ENCODE measurements around the gene ATRAID. TPM values are rescaled to one million over a fixed set of nuclear protein-coding genes. Genes with fewer than 3 reads are reported as not detected.
A peak's percentile ranks its signal among the peaks of the same experiment; 100 is the strongest.

ATRAID gene
- total and polyA plus RNA-seq, 2 donors = 134 to 174 TPM

DNA sequence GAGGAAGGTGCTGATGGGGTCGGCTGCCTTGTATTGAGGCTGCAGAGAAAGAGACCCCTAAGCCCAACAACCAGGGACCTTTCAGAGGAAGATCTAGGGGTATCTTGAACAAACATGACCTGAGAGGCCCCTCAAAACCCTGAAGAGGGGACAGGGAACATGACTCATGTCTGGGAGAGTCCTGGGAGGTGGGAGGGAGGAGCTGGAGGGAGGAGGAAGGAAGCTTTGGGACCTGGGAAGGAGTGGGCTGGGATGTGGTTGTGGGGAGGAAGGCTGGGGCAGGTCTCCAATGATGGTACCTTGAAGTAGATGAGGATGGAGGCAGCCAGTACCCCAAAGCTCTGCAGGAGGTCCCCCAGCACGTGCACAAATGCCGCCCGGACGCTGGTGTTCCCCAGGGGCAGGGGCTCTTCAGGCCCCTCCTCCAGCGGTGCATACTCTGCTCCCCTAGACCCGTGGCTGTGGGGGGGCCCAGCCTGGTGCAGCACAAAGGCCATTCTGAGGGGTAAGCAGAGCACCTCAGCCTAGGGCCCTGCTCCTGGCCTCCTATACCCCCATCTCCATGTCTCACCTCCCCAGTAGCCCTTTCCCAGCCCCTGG lies 45.1 kb downstream of the ATRAID start:
- Histone ChIP-seq H3K27ac (ENCODE audit: low read depth) (no peak overlapping the region), H3K36me3 (ENCODE audit: insufficient read depth) (no peaks in the 10 kb centered on the region), H3K4me3 (ENCODE audit: low read depth, low read length) (no peak overlapping the region), H3K4me1 (ENCODE audit: insufficient read depth) (no peaks in the 10 kb centered on the region)
- no peak for DNase-seq (ENCODE audit: extremely low spot score)
- 75% methylated on average over 7 of the region's 7 CpGs for WGBS

DNA sequence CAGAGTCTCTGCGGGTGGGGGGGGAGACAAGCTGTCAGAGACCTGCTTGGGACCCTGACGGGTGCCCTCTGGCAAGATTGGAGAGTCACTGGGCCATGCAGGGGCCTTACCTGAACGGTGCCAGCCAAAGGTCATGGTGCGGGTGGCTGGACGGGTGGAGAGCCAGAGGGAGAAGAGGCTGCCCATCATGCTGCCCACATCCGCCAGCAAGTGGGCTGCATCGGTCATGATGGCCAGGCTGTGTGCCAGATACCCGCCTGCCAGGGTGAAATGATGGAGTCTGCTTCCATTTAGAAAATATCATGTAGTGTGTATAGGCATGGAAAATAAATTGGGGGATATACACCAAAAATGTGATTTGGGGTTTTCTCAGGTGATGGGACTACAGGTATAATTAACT lies 46.2 kb downstream of the ATRAID start:
- H3K27ac ChIP-seq (ENCODE audit: low read depth) = no peak overlapping the region
- WGBS = 88% methylated on average over 8 of the region's 8 CpGs
- DNase-seq (ENCODE audit: extremely low spot score) = no peak
- no peaks in the 10 kb centered on the region for H3K4me1 ChIP-seq (ENCODE audit: insufficient read depth)
- no peak overlapping the region for H3K4me3 ChIP-seq (ENCODE audit: low read depth, low read length)
- H3K36me3 ChIP-seq (ENCODE audit: insufficient read depth) = no peaks in the 10 kb centered on the region

DNA sequence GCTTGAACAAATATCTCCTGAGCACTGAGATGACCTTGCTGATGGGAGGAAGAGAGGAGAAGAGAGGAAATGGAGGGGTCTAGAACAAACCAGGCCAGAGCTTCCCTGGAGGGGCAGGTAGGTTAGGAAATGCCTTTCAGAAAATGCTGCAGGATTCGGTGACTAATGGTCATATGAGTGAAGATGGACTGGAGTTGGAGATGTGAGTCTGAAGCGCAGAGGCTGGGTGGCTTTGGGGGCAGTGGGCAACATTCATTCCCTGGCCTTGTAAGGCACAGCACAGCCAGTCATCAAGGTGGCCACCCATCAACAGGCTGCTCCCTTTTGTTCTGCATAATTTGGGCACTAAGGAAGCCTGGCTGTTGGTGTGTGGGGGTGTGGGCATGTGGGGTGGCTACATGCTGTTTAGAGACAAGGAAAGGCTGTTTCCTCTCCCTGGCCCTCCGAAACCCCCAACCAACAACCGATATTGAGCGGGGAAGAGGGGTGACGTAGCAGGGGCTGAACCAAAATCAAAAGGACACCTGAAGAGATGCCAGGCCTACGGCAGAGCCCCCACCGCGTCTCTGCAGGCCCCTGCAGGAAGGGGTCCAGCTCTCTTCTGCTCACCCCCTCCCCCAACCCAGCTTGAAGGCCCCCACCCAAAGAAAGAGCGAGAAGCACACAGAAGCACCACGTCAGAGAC lies 49.5 kb downstream of the ATRAID start:
- Histone ChIP-seq H3K4me1 (ENCODE audit: insufficient read depth) (no peaks in the 10 kb centered on the region), H3K4me3 (ENCODE audit: low read depth, low read length) (no peak overlapping the region), H3K36me3 (ENCODE audit: insufficient read depth) (no peaks in the 10 kb centered on the region), H3K27ac (ENCODE audit: low read depth) (no peak overlapping the region)
- 43% methylated on average over 11 of the region's 11 CpGs for WGBS
- DNase-seq (ENCODE audit: extremely low spot score) = no peak

DNA sequence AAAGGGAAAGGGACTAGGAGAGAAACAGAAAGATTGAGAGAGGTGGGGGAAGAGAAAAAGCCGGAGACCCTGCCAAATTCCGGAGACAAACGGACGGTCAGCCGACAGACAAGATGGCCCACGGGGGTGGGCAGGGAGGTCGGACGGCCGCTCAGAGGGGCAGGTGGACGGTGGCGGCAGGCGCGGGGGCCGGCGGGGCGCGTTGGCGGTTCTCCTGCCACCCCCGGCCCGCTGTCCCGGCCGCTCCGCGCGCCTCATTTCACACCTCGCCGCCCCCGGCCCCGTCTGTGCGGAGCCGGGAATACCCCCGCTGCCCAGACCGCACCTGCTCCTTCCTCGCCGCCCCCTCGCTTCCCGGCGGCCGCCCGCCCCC lies 50.1 kb downstream of the ATRAID start:
- peak overlapping the region; percentile 46 for H3K4me3 ChIP-seq (ENCODE audit: low read depth, low read length)
- 3% methylated on average over 40 of the region's 40 CpGs for WGBS

DNA sequence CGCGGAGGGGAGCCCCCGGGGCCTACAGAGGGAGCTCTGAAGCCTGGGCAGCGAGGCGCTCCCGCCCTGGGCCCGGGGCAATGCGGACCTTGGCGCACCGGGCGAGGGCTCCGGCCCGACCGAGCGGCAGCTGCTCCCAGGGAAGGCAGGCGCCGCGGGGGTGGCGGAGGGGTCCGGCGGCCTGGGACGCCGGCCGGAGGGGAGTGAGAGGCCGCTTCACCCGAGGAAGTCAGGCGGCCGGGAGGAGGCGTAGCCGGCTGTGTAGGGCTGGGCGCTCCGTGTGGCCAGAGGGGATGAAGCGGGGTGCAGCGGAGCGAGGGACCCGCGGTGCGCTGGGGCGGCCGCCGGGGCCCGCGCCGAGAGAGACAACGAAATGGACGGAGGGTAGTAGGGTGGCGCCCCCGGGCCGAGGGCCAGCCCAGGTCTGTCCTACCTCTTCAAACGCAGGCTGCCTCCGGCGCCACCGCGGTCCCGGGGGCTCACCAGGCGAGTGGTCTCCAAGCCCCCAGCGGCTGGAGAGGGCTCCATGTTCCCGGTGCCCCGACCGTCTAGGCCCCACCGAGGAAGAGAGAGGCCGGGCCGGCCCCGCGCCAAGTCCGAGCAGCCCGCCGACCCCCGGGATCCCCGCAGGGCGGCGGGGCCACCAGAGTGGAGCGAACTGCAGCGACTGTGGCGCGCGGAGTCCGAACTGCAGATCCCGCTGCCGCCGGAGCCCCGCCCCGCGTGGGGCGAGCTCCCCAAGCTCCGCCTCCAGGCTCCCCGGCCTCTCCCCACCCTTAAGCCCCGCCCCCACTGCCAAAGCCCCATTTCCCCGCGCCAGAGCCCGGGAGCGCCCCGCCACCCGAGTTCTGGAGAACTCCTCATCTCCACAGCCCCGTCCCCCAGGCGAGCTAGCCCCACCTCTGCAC lies 50.8 kb downstream of the ATRAID start, which contains the start of gene SLC30A3:
TSS of gene SLC30A3 (minus strand) at position 669 of the 908 bp plus-strand sequence. CDS start at position 528, 141 bp downstream.
- H3K36me3 ChIP-seq (ENCODE audit: insufficient read depth) = no peaks in the 10 kb centered on the region
- H3K4me3 ChIP-seq (ENCODE audit: low read depth, low read length) = peak within 1 kb of the TSS; percentile 46
- 1% methylated on average over 96 of the region's 96 CpGs for WGBS
- H3K27ac ChIP-seq (ENCODE audit: low read depth) = no peak within 1 kb of the TSS
- no peak for DNase-seq (ENCODE audit: extremely low spot score)
- H3K4me1 ChIP-seq (ENCODE audit: insufficient read depth) = no peaks in the 10 kb centered on the region

More for the DNA sequence above, 50.1 kb downstream of the ATRAID start:
- no peaks in the 10 kb centered on the region for H3K4me1 ChIP-seq (ENCODE audit: insufficient read depth)
- no peak for DNase-seq (ENCODE audit: extremely low spot score)
- no peak overlapping the region for H3K27ac ChIP-seq (ENCODE audit: low read depth)
- H3K36me3 ChIP-seq (ENCODE audit: insufficient read depth) = no peaks in the 10 kb centered on the region

DNA sequence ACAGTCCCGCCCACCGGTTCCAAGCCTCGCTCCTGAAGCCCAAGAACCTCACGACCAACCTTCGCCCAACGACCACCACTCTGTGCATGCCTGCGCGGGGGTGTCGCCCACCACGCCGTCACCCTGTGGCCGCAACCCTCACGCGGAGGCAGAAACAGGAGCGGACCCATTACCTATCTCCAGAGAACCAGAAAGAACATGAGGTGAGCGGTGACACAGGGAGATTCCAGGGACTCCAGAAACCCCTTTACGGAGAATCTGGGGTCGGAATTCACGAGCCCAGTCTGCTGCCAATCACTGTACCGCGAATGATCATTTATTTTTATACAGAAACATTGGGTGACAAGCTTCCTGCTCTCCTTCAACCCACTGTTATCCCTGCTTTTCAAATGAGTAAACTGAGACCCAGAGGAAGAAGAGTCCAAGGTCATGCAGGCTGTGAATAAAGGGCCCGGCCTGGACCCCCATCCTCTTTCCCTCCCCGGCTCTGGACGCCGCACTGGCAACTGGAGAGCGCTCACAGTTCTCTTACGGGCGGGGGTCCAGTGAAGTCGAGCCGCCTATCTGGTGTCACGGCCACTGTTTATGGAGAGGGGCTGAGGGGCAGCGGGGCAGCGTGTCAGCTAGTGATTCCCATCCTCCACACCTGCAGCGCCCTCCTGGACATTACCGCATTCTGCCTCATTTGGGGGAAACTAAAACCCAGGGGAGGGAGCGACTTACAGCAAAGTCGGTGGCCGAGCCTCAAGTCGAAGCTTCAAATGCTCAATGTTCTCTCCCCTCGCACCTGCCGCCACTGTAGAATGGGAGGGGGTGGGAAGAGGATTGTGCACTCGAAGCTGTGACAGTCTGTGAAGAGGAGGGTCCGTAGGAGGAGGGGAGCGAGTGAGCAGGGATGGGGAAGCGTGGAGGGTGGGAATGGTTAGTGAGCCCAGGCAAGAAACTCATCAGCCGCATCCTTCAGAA lies 51.7 kb downstream of the ATRAID start:
- H3K36me3 ChIP-seq (ENCODE audit: insufficient read depth) = no peaks in the 10 kb centered on the region
- no peak overlapping the region for H3K27ac ChIP-seq (ENCODE audit: low read depth)
- 1% methylated on average over 46 of the region's 46 CpGs for WGBS
- DNase-seq (ENCODE audit: extremely low spot score) = no peak
- H3K4me3 ChIP-seq (ENCODE audit: low read depth, low read length) = peak overlapping the region; percentile 46
- H3K4me1 ChIP-seq (ENCODE audit: insufficient read depth) = no peaks in the 10 kb centered on the region

DNA sequence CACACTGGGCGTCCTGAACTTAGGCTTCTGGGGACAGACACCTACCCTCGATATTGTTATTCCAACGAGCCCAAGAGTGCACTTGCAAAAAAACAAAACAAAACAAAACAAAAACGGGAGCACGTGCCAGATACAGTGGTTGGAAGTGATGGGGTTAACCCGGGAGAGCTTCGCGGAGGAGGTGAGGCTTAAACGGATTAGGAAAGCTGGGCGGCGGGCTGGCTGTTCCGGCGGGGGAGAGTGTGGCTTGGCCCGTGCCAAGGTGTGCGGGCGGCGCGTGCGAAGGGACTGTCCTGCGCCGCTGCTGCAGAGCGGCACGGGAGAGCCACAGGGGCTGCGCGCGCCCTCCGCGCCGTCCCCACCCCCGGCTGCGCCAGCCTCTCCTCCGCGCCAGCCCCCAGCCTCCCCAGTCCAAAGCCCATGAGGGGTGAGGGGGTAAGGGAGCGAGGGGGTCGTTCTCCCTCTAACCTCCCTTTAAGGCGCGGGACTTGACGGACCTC lies 52.5 kb downstream of the ATRAID start:
- Histone ChIP-seq H3K27ac (ENCODE audit: low read depth) (no peak overlapping the region), H3K36me3 (ENCODE audit: insufficient read depth) (no peaks in the 10 kb centered on the region), H3K4me1 (ENCODE audit: insufficient read depth) (no peaks in the 10 kb centered on the region), H3K4me3 (ENCODE audit: low read depth, low read length) (no peak overlapping the region)
- no peak for DNase-seq (ENCODE audit: extremely low spot score)
- under 1% methylated on average over 38 of the region's 38 CpGs for WGBS

DNA sequence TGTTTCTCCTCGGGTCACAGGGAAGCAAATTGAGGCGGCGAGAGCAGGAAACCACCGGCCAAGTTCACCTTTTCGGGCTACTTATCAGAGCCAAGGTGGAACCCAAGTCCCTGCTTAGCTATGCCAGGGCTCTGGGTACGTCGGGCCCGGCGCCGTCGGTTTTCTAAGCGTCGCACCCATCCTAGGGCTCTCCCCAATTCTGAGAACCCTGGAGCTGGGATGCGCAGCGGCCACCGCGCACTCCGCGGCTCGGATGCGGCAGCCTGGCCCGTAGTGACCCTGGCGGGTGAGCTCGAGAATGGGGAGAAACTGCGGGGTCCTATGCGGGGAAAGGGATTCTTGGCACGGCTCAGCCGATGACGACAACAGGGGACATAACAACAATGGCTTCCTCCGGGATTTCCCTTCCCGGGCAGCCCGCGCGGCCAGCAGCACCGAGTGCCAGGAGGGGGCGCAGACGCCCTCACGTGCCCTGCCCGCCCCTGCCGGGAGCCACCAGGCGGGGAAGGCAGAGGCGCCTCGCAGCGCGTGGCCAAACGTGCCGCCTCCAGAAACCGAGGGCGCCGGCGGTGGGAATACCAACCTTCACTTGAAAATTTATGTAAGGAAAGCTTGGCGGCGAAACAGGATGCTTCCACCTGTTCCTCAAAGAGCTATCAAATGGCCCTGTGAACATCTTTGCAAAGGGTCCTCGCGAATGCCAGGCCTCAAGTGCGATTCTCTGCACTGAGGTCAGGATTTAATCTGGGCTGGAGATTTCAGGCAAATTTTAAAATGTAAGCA lies 53.1 kb downstream of the ATRAID start:
- H3K4me1 ChIP-seq (ENCODE audit: insufficient read depth) = no peaks in the 10 kb centered on the region
- no peak overlapping the region for H3K27ac ChIP-seq (ENCODE audit: low read depth)
- no peak overlapping the region for H3K4me3 ChIP-seq (ENCODE audit: low read depth, low read length)
- H3K36me3 ChIP-seq (ENCODE audit: insufficient read depth) = no peaks in the 10 kb centered on the region
- WGBS = 3% methylated on average over 56 of the region's 56 CpGs
- DNase-seq (ENCODE audit: extremely low spot score) = no peak

DNA sequence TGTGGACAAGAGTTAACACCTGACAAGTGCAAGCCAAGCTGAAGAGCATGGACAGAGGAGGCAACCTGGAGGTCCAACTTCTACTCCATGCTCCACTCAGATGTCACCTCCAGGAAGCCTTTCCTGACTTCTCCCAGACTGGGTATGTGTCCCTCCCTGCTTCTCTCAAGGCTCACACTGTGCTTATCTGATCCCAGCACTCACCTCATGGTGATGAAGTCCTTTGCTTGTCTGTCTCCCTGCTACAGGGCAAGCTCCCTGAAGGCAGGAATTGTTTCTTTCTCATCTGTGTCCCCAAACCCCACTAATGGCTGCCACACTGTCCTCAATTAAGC lies 53.7 kb downstream of the ATRAID start:
- H3K4me3 ChIP-seq (ENCODE audit: low read depth, low read length) = no peak overlapping the region

More for the DNA sequence above, 53.7 kb downstream of the ATRAID start:
- H3K4me1 ChIP-seq (ENCODE audit: insufficient read depth) = no peaks in the 10 kb centered on the region
- H3K27ac ChIP-seq (ENCODE audit: low read depth) = no peak overlapping the region
- H3K36me3 ChIP-seq (ENCODE audit: insufficient read depth) = no peaks in the 10 kb centered on the region
- DNase-seq (ENCODE audit: extremely low spot score) = no peak

Other genes starting within 250 kb of the ATRAID start
- 3.2 TPM for gene MAPRE3, start 241.4 kb upstream of the ATRAID start, total RNA-seq
- 24.4 TPM for gene MAPRE3, start 241.4 kb upstream of the ATRAID start, polyA plus RNA-seq
- 54.4 TPM for gene TMEM214, start 179.1 kb upstream of the ATRAID start, total RNA-seq
- 49.8 TPM for gene TMEM214, start 179.1 kb upstream of the ATRAID start, polyA plus RNA-seq
- 12.0 TPM for gene AGBL5, start 160.4 kb upstream of the ATRAID start, total RNA-seq
- gene AGBL5, start 160.4 kb upstream of the ATRAID start, polyA plus RNA-seq = 31.0 TPM
- gene OST4, start 140.4 kb upstream of the ATRAID start, total RNA-seq = 273 TPM
- gene OST4, start 140.4 kb upstream of the ATRAID start, polyA plus RNA-seq = 386 TPM
- gene EMILIN1, start 133.4 kb upstream of the ATRAID start, total RNA-seq = 122 TPM
- 347 TPM for gene EMILIN1, start 133.4 kb upstream of the ATRAID start, polyA plus RNA-seq
- gene KHK, start 125.3 kb upstream of the ATRAID start, total RNA-seq = 1.7 TPM
- gene KHK, start 125.3 kb upstream of the ATRAID start, polyA plus RNA-seq = 6.8 TPM
- 4.1 TPM for gene CGREF1, start 92.9 kb upstream of the ATRAID start, total RNA-seq
- 1.0 TPM for gene CGREF1, start 92.9 kb upstream of the ATRAID start, polyA plus RNA-seq
- not detected for gene ABHD1, start 88.2 kb upstream of the ATRAID start, total RNA-seq
- 0.35 TPM for gene ABHD1, start 88.2 kb upstream of the ATRAID start, polyA plus RNA-seq
- gene PREB, start 77.4 kb upstream of the ATRAID start, total RNA-seq = 20.5 TPM
- 49.1 TPM for gene PREB, start 77.4 kb upstream of the ATRAID start, polyA plus RNA-seq
- gene PRR30, start 72.6 kb upstream of the ATRAID start, total RNA-seq = not detected
- gene PRR30, start 72.6 kb upstream of the ATRAID start, polyA plus RNA-seq = not detected
- gene TCF23, start 63.0 kb upstream of the ATRAID start, total RNA-seq = 0.85 TPM
- gene TCF23, start 63.0 kb upstream of the ATRAID start, polyA plus RNA-seq = 0.08 TPM
- 8.2 TPM for gene SLC5A6, start 227 bp downstream of the ATRAID start, total RNA-seq
- 17.7 TPM for gene SLC5A6, start 227 bp downstream of the ATRAID start, polyA plus RNA-seq
- 27.3 TPM for gene CAD, start 5.3 kb downstream of the ATRAID start, total RNA-seq
- 23.4 TPM for gene CAD, start 5.3 kb downstream of the ATRAID start, polyA plus RNA-seq
- gene SLC30A3, start 51.0 kb downstream of the ATRAID start, total RNA-seq = 0.53 TPM
- gene SLC30A3, start 51.0 kb downstream of the ATRAID start, polyA plus RNA-seq = 0.04 TPM
- gene DNAJC5G, start 63.4 kb downstream of the ATRAID start, total RNA-seq = 0.42 TPM
- gene DNAJC5G, start 63.4 kb downstream of the ATRAID start, polyA plus RNA-seq = not detected
- 2.6 TPM for gene TRIM54, start 70.4 kb downstream of the ATRAID start, total RNA-seq
- gene TRIM54, start 70.4 kb downstream of the ATRAID start, polyA plus RNA-seq = 0.04 TPM
- gene UCN, start 96.4 kb downstream of the ATRAID start, total RNA-seq = 1.1 TPM
- 1.5 TPM for gene UCN, start 96.4 kb downstream of the ATRAID start, polyA plus RNA-seq
- 46.2 TPM for gene MPV17, start 111.1 kb downstream of the ATRAID start, total RNA-seq
- gene MPV17, start 111.1 kb downstream of the ATRAID start, polyA plus RNA-seq = 89.2 TPM
- 37.7 TPM for gene GTF3C2, start 144.7 kb downstream of the ATRAID start, total RNA-seq
- gene GTF3C2, start 144.7 kb downstream of the ATRAID start, polyA plus RNA-seq = 29.9 TPM
- 11.2 TPM for gene EIF2B4, start 158.3 kb downstream of the ATRAID start, total RNA-seq
- 48.8 TPM for gene EIF2B4, start 158.3 kb downstream of the ATRAID start, polyA plus RNA-seq
- gene SNX17, start 158.6 kb downstream of the ATRAID start, total RNA-seq = 69.8 TPM
- gene SNX17, start 158.6 kb downstream of the ATRAID start, polyA plus RNA-seq = 105 TPM
- 6.1 TPM for gene ZNF513, start 168.7 kb downstream of the ATRAID start, total RNA-seq
- gene ZNF513, start 168.7 kb downstream of the ATRAID start, polyA plus RNA-seq = 19.9 TPM
- 30.0 TPM for gene PPM1G, start 197.6 kb downstream of the ATRAID start, total RNA-seq
- 65.5 TPM for gene PPM1G, start 197.6 kb downstream of the ATRAID start, polyA plus RNA-seq
- gene NRBP1, start 216.6 kb downstream of the ATRAID start, total RNA-seq = 87.7 TPM
- 113 TPM for gene NRBP1, start 216.6 kb downstream of the ATRAID start, polyA plus RNA-seq
- gene KRTCAP3, start 230.3 kb downstream of the ATRAID start, total RNA-seq = 2.5 TPM
- 12.7 TPM for gene KRTCAP3, start 230.3 kb downstream of the ATRAID start, polyA plus RNA-seq